ENCODE data around the gene JARID2.

DNA sequence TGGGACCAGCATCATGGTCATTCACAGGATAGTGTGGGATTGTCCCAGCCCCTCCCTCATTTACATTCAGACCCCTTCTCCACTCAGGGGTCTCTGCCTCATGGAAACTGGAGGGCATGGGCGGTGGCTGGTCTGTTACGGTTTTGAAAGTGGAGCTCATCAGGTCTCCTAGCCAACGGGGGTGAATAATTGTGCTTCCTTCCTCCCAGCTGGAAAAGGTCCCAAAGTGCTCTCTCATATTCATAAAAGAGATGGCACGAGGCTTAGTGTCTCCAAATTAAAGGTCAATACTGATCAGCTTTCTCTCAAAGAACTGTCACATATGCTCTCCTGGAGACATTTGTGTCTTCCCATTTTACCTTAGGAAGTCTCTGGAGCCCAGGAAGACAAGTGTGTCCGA, 19.9 kb downstream of the JARID2 start:
- TF ChIP-seq, protein P1, sequence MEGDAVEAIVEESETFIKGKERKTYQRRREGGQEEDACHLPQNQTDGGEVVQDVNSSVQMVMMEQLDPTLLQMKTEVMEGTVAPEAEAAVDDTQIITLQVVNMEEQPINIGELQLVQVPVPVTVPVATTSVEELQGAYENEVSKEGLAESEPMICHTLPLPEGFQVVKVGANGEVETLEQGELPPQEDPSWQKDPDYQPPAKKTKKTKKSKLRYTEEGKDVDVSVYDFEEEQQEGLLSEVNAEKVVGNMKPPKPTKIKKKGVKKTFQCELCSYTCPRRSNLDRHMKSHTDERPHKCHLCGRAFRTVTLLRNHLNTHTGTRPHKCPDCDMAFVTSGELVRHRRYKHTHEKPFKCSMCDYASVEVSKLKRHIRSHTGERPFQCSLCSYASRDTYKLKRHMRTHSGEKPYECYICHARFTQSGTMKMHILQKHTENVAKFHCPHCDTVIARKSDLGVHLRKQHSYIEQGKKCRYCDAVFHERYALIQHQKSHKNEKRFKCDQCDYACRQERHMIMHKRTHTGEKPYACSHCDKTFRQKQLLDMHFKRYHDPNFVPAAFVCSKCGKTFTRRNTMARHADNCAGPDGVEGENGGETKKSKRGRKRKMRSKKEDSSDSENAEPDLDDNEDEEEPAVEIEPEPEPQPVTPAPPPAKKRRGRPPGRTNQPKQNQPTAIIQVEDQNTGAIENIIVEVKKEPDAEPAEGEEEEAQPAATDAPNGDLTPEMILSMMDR (conservative IDR thresholded peaks at IDR 0.05 in 1 of 2, IDR thresholded peaks at IDR 0.05 in 1 of 2; ENCODE audit: extremely low read depth in 1 of 2, insufficient read depth in 1 of 2, low read depth in 1 of 2, low read length in 2 of 2) = no peak
- TF ChIP-seq EZH2 (IDR thresholded peaks at IDR 0.05; ENCODE audit: borderline replicate concordance, low read length) = no peak

Measured in mammary epithelial cell (primary cell).